GM19099 (cell line): ENCODE data around the gene TOX3.

Experiments used
- POLR2A ChIP-seq: IDR thresholded peaks from 3 replicates; pipeline ENCODE4 v1.6.1; 2011; ENCODE audit warnings: low read depth; ENCODE audit not compliant: insufficient read length; ENCODE audit errors: extremely low read depth

The TOX3 gene

GRCh38 chr16:52496051-52496876, 50.7 kb downstream of the TOX3 start:
- no peak for TF ChIP-seq POLR2A

GRCh38 chr16:52494621-52495020, 52.3 kb downstream of the TOX3 start:
- TF ChIP-seq POLR2A: no peak

- TF ChIP-seq POLR2A: no peak
These were observed 52.8 kb downstream of the TOX3 start for GRCh38 chr16:52494145-52494544.

- no peak for TF ChIP-seq POLR2A
These were observed 54.1 kb downstream of the TOX3 start for GRCh38 chr16:52492789-52493357.

- no peak for TF ChIP-seq POLR2A
These were observed 55.7 kb downstream of the TOX3 start for GRCh38 chr16:52491216-52491615.

- TF ChIP-seq POLR2A: no peak
These were observed 57.0 kb downstream of the TOX3 start for GRCh38 chr16:52489894-52490293.

- TF ChIP-seq POLR2A: no peak
These were observed 58.1 kb downstream of the TOX3 start for GRCh38 chr16:52488837-52489289.

- TF ChIP-seq POLR2A: no peak
These were observed 59.0 kb downstream of the TOX3 start for GRCh38 chr16:52487849-52488457.

- TF ChIP-seq POLR2A: no peak
These were observed 66.7 kb downstream of the TOX3 start for GRCh38 chr16:52480237-52480636.

GRCh38 chr16:52476111-52476510, 70.8 kb downstream of the TOX3 start:
- TF ChIP-seq POLR2A: no peak

- no peak for TF ChIP-seq POLR2A
These were observed 72.3 kb downstream of the TOX3 start for GRCh38 chr16:52474679-52475078.

- TF ChIP-seq POLR2A: no peak
These were observed 73.8 kb downstream of the TOX3 start for GRCh38 chr16:52473096-52473495.

GRCh38 chr16:52471650-52472370, 75.1 kb downstream of the TOX3 start:
- TF ChIP-seq POLR2A: no peak

- no peak for TF ChIP-seq POLR2A
These were observed 76.4 kb downstream of the TOX3 start for GRCh38 chr16:52470585-52470984.

- TF ChIP-seq POLR2A: no peak
These were observed 77.2 kb downstream of the TOX3 start for GRCh38 chr16:52469775-52470174.

- no peak for TF ChIP-seq POLR2A
These were observed 77.9 kb downstream of the TOX3 start for GRCh38 chr16:52469091-52469490.

GRCh38 chr16:52467753-52468152, 79.2 kb downstream of the TOX3 start:
- TF ChIP-seq POLR2A: no peak
